RCC 7860 (cell line): ENCODE measurements around the gene NTM.
A peak's percentile ranks its signal among the peaks of the same experiment; 100 is the strongest.

Experiments
- DNase-seq: peaks from one replicate; pipeline ENCODE4 v3.0.0-alpha.2; 2015; ENCODE audit warnings: low spot score
- FAIRE-seq: peaks from 2 replicates; lab custom pipeline; 2012; peaks lifted over from hg19 to GRCh38; lab: Jason Lieb, UNC

NTM gene

DNA sequence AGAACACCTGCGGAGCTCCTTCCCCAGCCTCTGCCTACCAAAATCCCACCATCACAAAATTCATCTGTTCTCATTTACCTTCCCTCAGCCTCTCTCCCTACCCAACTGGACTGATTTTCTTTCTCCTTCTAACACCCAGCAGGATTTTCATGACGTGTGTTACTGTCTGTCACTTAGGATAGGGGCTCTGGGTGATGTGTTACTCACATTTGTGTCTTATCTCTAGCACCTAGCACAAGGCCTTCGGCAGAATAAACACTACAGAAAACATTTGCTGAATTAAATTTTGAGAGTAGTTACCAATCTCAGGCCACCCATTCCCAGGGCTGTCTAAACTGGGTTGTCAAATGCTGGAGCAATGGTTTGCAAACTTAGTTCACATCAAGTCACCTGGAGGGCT lies 88.0 kb downstream of the NTM start:
- DNase-seq = no peak
- FAIRE-seq = no peak

- no peak for FAIRE-seq
- no peak for DNase-seq
These were observed 90.5 kb downstream of the NTM start for GRCh38 chr11:131460931-131461330.

DNA sequence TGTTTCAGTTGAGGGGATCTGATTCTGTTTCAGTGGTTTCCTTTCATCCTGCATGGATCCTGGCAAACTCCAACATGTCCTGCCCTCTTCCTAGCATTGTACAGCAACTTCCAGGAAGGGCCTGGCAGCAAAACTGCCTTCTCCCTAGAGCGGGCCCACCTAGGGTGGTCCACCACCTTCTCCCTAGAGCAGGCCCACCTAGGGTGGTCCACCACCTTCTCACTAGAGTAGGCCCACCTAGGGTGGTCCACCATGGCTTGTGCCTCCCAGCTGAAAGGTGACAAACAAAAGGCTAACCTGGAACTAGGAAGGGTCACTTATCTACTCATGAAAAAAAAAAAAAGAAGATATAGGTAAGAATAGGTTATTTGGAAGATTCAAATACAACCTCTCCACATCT lies 92.2 kb downstream of the NTM start:
- FAIRE-seq = no peak
- no peak for DNase-seq

DNA sequence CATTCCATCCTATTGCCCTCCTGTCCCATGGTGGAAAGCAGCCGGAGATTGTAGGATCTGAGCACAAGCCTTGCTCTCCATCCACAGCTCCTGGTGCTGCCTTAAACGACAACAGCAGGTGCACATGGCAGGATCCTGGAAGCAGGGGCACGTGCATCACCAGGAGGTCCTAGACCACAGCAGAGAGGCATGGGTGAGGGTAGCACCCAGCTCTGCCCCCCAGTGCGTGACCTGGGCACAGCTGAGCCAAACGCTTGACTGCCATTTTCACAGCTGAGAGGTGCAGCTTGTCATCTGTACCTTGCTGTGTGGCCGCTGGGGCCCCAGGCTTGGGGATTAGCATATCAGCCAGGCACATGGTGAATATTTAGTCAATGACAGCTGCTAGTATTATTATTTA lies 92.7 kb downstream of the NTM start:
- DNase-seq (no peak), FAIRE-seq (no peak)

GRCh38 chr11:131463649-131464425 lies 93.4 kb downstream of the NTM start:
- no peak for DNase-seq
- FAIRE-seq = no peak

GRCh38 chr11:131464461-131464860 lies 94.0 kb downstream of the NTM start:
- FAIRE-seq = no peak
- no peak for DNase-seq

DNA sequence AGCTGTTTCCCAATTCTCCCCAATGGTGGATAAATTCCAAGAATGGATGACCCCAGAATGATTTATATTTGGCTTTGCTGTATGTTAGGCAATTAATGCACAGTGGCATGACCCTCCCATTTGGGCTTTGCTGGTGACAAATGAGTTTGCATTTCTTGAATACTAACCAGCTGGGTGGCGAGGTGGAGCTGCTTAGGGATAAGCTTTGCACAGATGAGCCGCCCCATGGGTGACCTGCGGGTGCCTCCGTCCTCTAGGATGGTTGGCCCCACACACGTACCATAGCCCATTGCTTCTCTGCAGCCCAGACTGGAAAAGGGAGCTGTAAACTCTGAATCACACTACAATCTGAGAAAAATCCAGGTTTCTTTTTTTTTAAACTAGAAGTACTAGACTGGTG lies 94.6 kb downstream of the NTM start:
- DNase-seq = no peak
- no peak for FAIRE-seq

- no peak for DNase-seq
- FAIRE-seq = no peak
These were observed 95.3 kb downstream of the NTM start for GRCh38 chr11:131465746-131466145.

DNA sequence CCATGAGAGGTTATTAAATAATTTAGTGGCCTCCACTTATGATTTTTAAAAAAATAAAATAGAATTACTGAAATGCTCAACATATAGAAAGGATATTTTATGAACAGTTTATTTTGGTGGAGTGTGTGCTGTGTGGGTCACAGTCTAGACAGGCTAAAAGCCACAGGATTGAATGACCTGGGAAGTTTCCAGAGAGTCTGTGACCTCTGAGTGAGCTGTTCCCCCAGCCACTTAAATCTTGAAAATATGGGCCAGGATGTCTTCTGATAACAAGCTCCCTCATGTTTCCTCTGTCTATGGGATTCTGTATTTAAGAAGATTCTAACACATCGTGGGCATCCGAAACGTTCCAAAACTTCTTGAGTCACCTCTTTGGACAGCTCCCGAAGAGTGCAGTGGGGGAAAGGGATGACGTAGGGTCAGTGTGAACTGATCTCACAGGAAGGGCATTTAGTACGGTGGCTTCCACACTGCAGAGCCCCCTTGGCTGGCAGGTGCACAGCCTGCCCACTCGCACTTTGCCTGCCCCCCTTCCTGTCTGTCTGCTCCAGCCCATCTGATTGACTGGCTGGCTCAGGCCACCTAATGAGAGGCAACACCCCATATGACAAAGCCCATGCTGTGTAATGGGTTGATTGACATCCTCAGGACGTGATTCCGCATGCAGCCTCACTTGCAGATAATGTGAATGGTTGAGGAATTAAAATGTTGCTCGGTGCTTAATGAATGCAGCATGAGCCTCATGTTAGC lies 97.4 kb downstream of the NTM start:
- FAIRE-seq (no peak), DNase-seq (no peak)

DNA sequence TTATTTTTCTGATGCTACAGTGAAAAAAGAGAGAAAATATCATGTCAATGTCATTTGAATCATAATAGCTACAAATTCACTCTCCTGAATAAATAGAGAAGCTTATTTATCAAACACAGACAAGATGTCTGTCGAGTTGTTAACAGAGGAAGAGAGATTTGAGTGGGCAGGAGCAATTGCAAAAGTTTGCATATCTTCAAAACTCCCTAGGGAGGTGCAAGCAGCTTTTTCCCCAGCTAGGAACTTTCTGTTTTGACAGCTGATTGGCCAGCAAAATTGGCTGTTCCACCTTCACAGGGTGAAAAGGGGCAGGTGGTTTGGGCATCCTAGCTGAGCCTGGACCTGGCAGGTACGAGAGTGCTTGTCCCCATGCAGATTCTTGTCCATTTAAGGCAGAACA lies 98.2 kb downstream of the NTM start:
- DNase-seq = no peak
- no peak for FAIRE-seq

- FAIRE-seq (no peak), DNase-seq (no peak)
These were observed 100.0 kb downstream of the NTM start for GRCh38 chr11:131470216-131470925.

GRCh38 chr11:131471976-131472375 lies 101.6 kb downstream of the NTM start:
- FAIRE-seq (no peak), DNase-seq (no peak)

- DNase-seq = no peak
- FAIRE-seq = no peak
These were observed 104.5 kb downstream of the NTM start for GRCh38 chr11:131474947-131475346.

DNA sequence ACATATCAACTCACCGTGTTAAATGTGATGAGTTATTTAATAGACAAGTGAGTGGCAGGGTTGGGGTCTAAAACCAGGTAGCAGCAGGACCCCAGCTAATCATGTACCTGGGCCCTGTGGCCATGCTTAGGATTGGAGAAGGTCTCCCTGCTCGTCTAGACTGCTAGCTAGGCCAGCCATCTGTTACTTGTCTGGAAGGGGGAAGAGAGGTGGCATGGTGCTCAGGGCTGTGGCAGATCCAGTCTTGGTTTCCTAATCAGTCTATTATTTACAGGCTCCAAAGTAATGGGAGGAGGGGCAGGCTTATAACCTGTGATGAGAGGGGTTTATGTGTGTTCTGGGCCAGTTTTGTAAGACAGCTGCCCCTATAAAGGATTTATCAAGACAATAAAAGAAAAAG lies 105.9 kb downstream of the NTM start:
- FAIRE-seq (no peak), DNase-seq (no peak)

GRCh38 chr11:131478341-131478740 lies 107.9 kb downstream of the NTM start:
- no peak for FAIRE-seq
- DNase-seq = no peak

- FAIRE-seq (no peak), DNase-seq (no peak)
These were observed 110.9 kb downstream of the NTM start for GRCh38 chr11:131481303-131481702.

- DNase-seq (no peak), FAIRE-seq (no peak)
These were observed 111.6 kb downstream of the NTM start for GRCh38 chr11:131481971-131482370.

DNA sequence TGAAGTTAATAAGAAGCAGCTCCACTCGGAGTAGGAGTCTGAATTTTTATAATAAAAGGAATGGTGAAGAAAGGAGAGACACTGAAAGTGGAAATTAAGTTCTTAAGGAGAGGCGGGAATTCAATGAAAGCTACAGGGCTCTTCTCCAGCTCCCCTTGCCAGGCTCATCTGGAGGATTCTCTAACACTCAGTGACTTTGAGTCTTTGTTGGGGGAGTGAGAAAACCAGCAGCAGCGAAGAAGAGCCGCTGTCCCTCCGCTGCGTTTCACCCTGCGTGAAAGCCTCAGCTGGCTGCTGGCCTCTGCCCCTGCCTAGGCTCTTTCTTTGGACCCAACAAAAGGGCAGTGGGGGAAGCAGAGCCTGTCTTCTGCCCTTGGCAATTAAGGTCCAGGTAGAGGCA lies 113.0 kb downstream of the NTM start:
- FAIRE-seq (no peak), DNase-seq (no peak)

GRCh38 chr11:131483877-131484276 lies 113.5 kb downstream of the NTM start:
- no peak for FAIRE-seq

GRCh38 chr11:131486100-131486499 lies 115.7 kb downstream of the NTM start:
- FAIRE-seq (no peak), DNase-seq (peak; percentile 57)

More at GRCh38 chr11:131483877-131484276, 113.5 kb downstream of the NTM start:
- no peak for DNase-seq

GRCh38 chr11:131486937-131487635 lies 116.7 kb downstream of the NTM start:
- FAIRE-seq (no peak), DNase-seq (no peak)
